PC-3 (cell line): ENCODE results near the gene CLIC4. TPM values are rescaled to one million over a fixed set of nuclear protein-coding genes. Genes with fewer than 3 reads are reported as not detected.

Experiments
- ATAC-seq: fragments of 200-7000 bp; cut with Tn5 transposase; 2 replicates; pipeline ENCODE4 v1.9.1; 2020; ENCODE audit warnings: mild to moderate bottlenecking, moderate library complexity
- BruUV-seq: library from RNA; stranded (reverse); fragments of 400-500 nt; replicated peaks from 2 replicates; lab custom pipeline; 2021; lab: Mats Ljungman, UMichigan
- CTCF ChIA-PET: fragments of 300-600 bp; sonication (Branson Sonifier 250); formaldehyde crosslinking; loops from one replicate; lab custom pipeline; 2022; ENCODE audit warnings: antibody characterized with exemption; lab: Charles Lee
- POLR2A ChIA-PET: fragments of 300-600 bp; sonication (Branson Sonifier 250); formaldehyde crosslinking; loops from one replicate; lab custom pipeline; 2022; ENCODE audit warnings: antibody characterized with exemption; ENCODE audit not compliant: unreplicated experiment; lab: Charles Lee
- DNase-seq: peaks from one replicate; pipeline ENCODE4 v3.0.0-alpha.2; 2015
- H2AFZ ChIP-seq: fragments of 300-600 bp; sonication (generic); 2 replicates; pipeline ENCODE4 v1.6.0; 2016; ENCODE audit warnings: antibody characterized with exemption, low read length
- H3F3A ChIP-seq: fragments of 300-600 bp; sonication (generic); one replicate; pipeline ENCODE4 v1.6.0; 2017; ENCODE audit warnings: antibody characterized with exemption, low read length, control low read depth, mild to moderate bottlenecking; ENCODE audit not compliant: unreplicated experiment
- H3K27ac ChIP-seq: fragments of 300-600 bp; sonication (generic); 2 replicates; pipeline ENCODE4 v1.5.1; 2016; ENCODE audit warnings: mild to moderate bottlenecking, low read length
- H3K27me3 ChIP-seq: fragments of 300-600 bp; sonication (generic); 2 replicates; pipeline ENCODE4 v1.6.1; 2016; ENCODE audit warnings: low read length, mixed read lengths
- H3K36me3 ChIP-seq: fragments of 300-600 bp; sonication (generic); 2 replicates; pipeline ENCODE4 v1.6.1; 2016; ENCODE audit warnings: low read depth, mixed run types, low read length, mixed read lengths
- H3K4me1 ChIP-seq: fragments of 300-600 bp; sonication (generic); 2 replicates; pipeline ENCODE4 v1.5.1; 2016; ENCODE audit warnings: low read length; ENCODE audit not compliant: insufficient read depth
- H3K4me2 ChIP-seq: fragments of 300-600 bp; sonication (generic); 2 replicates; pipeline ENCODE4 v1.6.0; 2016; ENCODE audit warnings: low read length
- H3K4me3 ChIP-seq: fragments of 300-600 bp; sonication (generic); 2 replicates; pipeline ENCODE4 v1.5.1; 2016; ENCODE audit warnings: mild to moderate bottlenecking, low read length, mixed read lengths
- H3K79me2 ChIP-seq: fragments of 300-600 bp; sonication (generic); 2 replicates; pipeline ENCODE4 v1.6.1; 2017; ENCODE audit warnings: low read length, mixed read lengths
- H3K9ac ChIP-seq: fragments of 300-600 bp; sonication (generic); 2 replicates; pipeline ENCODE4 v1.6.0; 2016; ENCODE audit warnings: mild to moderate bottlenecking, low read length
- H3K9me2 ChIP-seq: fragments of 300-600 bp; sonication (generic); replicated peaks from 2 replicates; pipeline ENCODE4 v1.6.1; 2016; ENCODE audit warnings: mixed run types, low read length, mixed read lengths
- H3K9me3 ChIP-seq: fragments of 300-600 bp; sonication (generic); 2 replicates; pipeline ENCODE4 v1.6.1; 2016; ENCODE audit warnings: low read length, mixed read lengths
- H4K20me1 ChIP-seq: fragments of 300-600 bp; sonication (generic); 2 replicates; pipeline ENCODE4 v1.6.1; 2016; ENCODE audit warnings: low read length, mixed read lengths
- EZH2 ChIP-seq: fragments of 300-600 bp; sonication (generic); IDR thresholded peaks from one replicate; pipeline ENCODE4 v1.6.1; 2017; ENCODE audit warnings: antibody characterized with exemption, mild to moderate bottlenecking, low read length; ENCODE audit not compliant: unreplicated experiment
- EZH2phosphoT487 ChIP-seq: fragments of 300-600 bp; sonication (generic); IDR thresholded peaks from 2 replicates; pipeline ENCODE4 v1.6.1; 2018; ENCODE audit warnings: mild to moderate bottlenecking, antibody characterized with exemption, low read length, borderline replicate concordance
- intact Hi-C: fragments of 100-400 bp; cut with micrococcal nuclease; formaldehyde crosslinking; loops from 2 replicates; pipeline ENCODE4 v1.9.0; 2023
- total RNA-seq: library from RNA; depleted of rRNA; stranded (reverse); fragments of >200 nt; gene quantifications from 2 replicates; pipeline ENCODE4 v1.2.3, GENCODE V29; 2014
- TF ChIP-seq, protein P1 (sequence below): fragments of 300-600 bp; sonication (generic); conservative IDR thresholded peaks from 2 replicates; pipeline ENCODE4 v1.5.1; 2017; ENCODE audit warnings: antibody characterized with exemption, low read depth, mild to moderate bottlenecking, low read length

Gene CLIC4
- total RNA-seq, 1 experiment from 2014 or later = 57.6 TPM

GRCh38 chr1:24713176-24713575 lies 32.1 kb upstream of the CLIC4 start:
- BruUV-seq = no TSS peak
- Histone ChIP-seq H3K9ac (no peak overlapping the region), H2AFZ (no peak overlapping the region), H3K4me2 (no peak overlapping the region), H3K9me2 (no peaks in the 10 kb centered on the region), H3K36me3 (no peaks in the 10 kb centered on the region), H3K4me1 (peaks cover 11% of the 10 kb centered on the region), H3K4me3 (no peak overlapping the region), H3F3A (no peaks in the 10 kb centered on the region), H3K9me3 (no peaks in the 10 kb centered on the region), H3K27ac (no peak overlapping the region), H3K79me2 (no peaks in the 10 kb centered on the region), H3K27me3 (no peaks in the 10 kb centered on the region), H4K20me1 (no peaks in the 10 kb centered on the region)
- POLR2A ChIA-PET = no interaction called here
- intact Hi-C loops = no loop called here
- TF ChIP-seq EZH2 (no peak), EZH2phosphoT487 (no peak)
- TF ChIP-seq, protein P1, sequence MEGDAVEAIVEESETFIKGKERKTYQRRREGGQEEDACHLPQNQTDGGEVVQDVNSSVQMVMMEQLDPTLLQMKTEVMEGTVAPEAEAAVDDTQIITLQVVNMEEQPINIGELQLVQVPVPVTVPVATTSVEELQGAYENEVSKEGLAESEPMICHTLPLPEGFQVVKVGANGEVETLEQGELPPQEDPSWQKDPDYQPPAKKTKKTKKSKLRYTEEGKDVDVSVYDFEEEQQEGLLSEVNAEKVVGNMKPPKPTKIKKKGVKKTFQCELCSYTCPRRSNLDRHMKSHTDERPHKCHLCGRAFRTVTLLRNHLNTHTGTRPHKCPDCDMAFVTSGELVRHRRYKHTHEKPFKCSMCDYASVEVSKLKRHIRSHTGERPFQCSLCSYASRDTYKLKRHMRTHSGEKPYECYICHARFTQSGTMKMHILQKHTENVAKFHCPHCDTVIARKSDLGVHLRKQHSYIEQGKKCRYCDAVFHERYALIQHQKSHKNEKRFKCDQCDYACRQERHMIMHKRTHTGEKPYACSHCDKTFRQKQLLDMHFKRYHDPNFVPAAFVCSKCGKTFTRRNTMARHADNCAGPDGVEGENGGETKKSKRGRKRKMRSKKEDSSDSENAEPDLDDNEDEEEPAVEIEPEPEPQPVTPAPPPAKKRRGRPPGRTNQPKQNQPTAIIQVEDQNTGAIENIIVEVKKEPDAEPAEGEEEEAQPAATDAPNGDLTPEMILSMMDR = no peak
- CTCF ChIA-PET = no interaction called here
- ATAC-seq = no peak
- DNase-seq = no peak

- Histone ChIP-seq H3K27ac (no peak overlapping the region), H3K36me3 (no peaks in the 10 kb centered on the region), H4K20me1 (no peaks in the 10 kb centered on the region), H3K27me3 (no peaks in the 10 kb centered on the region), H2AFZ (no peak overlapping the region), H3K9me2 (no peaks in the 10 kb centered on the region), H3K4me1 (peaks cover 11% of the 10 kb centered on the region), H3K9me3 (no peaks in the 10 kb centered on the region), H3K4me3 (no peak overlapping the region), H3K9ac (no peak overlapping the region), H3F3A (no peaks in the 10 kb centered on the region), H3K79me2 (no peaks in the 10 kb centered on the region), H3K4me2 (no peak overlapping the region)
- CTCF ChIA-PET = no interaction called here
- POLR2A ChIA-PET = interaction anchor here (0.6 kb wide), 1 partner anchor 12 kb away, joined by 3 read pairs; no protein-coding TSS in a partner anchor
- ATAC-seq = no peak
- DNase-seq = no peak
- TF ChIP-seq EZH2 = no peak
- TF ChIP-seq, protein P1 = no peak
- TF ChIP-seq EZH2phosphoT487 = no peak
- intact Hi-C loops = no loop called here
- no TSS peak for BruUV-seq
These were observed 31.5 kb upstream of the CLIC4 start for GRCh38 chr1:24713736-24714135.

DNA sequence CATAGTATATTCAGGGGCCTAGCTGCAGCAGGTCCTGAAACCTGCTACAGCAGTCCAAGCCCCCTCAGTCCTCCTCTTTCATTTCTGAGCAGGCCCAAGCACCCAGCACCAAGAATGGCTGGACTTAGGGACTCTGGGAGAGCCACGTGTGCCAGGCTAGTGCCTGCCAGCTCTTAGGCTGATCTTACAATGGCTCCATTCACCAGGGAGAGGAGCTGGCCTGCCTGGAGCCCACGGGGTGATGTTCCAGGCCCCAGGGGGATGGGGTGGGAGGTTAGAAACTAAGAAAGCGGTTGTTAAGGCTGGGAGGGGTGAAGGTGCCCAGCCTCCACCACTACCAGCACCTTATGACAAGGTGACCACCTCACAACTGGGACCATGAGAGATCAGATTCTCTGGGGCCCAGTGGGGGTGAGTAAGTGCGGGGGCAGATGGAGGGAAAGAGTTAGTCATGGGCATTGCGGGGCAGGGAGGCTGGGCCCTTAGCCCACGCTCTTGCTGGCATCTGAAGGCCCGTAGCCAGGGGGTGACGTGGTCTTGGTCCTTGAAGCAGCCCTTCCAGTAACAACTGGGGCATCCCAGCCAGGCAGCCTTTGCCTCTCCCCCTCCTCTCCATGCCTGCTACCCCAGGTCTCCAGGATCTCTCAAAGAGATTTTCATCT lies 30.3 kb upstream of the CLIC4 start:
- H3K9me2 ChIP-seq = no peaks in the 10 kb centered on the region
- H3K9me3 ChIP-seq = no peaks in the 10 kb centered on the region
- ChIA-PET POLR2A (no interaction called here), CTCF (no interaction called here)
- no peak overlapping the region for H2AFZ ChIP-seq
- H3K4me2 ChIP-seq = no peak overlapping the region
- H3K36me3 ChIP-seq = no peaks in the 10 kb centered on the region
- no peak for DNase-seq
- BruUV-seq = no TSS peak
- no peak overlapping the region for H3K27ac ChIP-seq
- no peak overlapping the region for H3K4me3 ChIP-seq
- no peak for ATAC-seq
- TF ChIP-seq EZH2 (no peak), EZH2phosphoT487 (no peak)
- TF ChIP-seq, protein P1 = no peak
- H3K4me1 ChIP-seq = peaks cover 15% of the 10 kb centered on the region
- intact Hi-C loops = no loop called here
- no peak overlapping the region for H3K9ac ChIP-seq
- H3K79me2 ChIP-seq = no peaks in the 10 kb centered on the region
- H3F3A ChIP-seq = no peaks in the 10 kb centered on the region
- H3K27me3 ChIP-seq = no peaks in the 10 kb centered on the region
- no peaks in the 10 kb centered on the region for H4K20me1 ChIP-seq
